ENCODE measurements around the gene FZR1. TPM values are rescaled to one million over a fixed set of nuclear protein-coding genes. Genes with fewer than 3 reads are reported as not detected.

The FZR1 gene
- total and polyA plus RNA-seq, 9 of the 15 experiments (the other 6 are each of a cell fraction or from before 2014, with no cell fraction given) = 0.18 to 48.0 (median 22.2) TPM

GRCh38 chr19:3500429-3501101, 5.5 kb upstream of the FZR1 start, which contains the start of gene DOHH (continued):
- peak; percentile 39; the same call in 1 of the 2 replicates for TF ChIP-seq TARDBP (IDR thresholded peaks at IDR 0.05)
- TF ChIP-seq TOE1 (IDR thresholded peaks at IDR 0.05; ENCODE audit: borderline replicate concordance) = peak; percentile 99
- TF ChIP-seq TOE1 (CRISPR knock-in tag; IDR thresholded peaks at IDR 0.05; ENCODE audit: borderline replicate concordance, low read depth) = no peak
- TF ChIP-seq NKRF (IDR thresholded peaks at IDR 0.05; ENCODE audit: borderline replicate concordance) = peak; percentile 97
- TF ChIP-seq PHTF2 (CRISPR knock-in tag; IDR thresholded peaks at IDR 0.05) = no peak
- TF ChIP-seq SIX5 (IDR thresholded peaks at IDR 0.05; ENCODE audit: borderline replicate concordance in 1 of 2, insufficient read depth in 1 of 2, low read depth in 1 of 2, low read length in 2 of 2) = peak; percentile 58 to 63
- TF ChIP-seq GATAD2A (IDR thresholded peaks at IDR 0.05) = 0 out of 2 replicates have a peak, but pooled peaks have one; percentile 33
- TF ChIP-seq FIP1L1 (IDR thresholded peaks at IDR 0.05; ENCODE audit: low read depth, low read length, poor library complexity, severe bottlenecking) = peak; percentile 69
- TF ChIP-seq MAX (CRISPR knock-in tag; IDR thresholded peaks at IDR 0.05) = peak; percentile 96
- peak; percentile 89 for TF ChIP-seq ESRRA (IDR thresholded peaks at IDR 0.05; ENCODE audit: borderline replicate concordance, low read depth)
- no peak; a peak in 1 of 4 replicates for TF ChIP-seq ETV6 (IDR thresholded peaks at IDR 0.05; ENCODE audit: borderline replicate concordance in 1 of 2, low read depth in 2 of 2, low read length in 1 of 2)
- TF ChIP-seq ETV6 (CRISPR knock-in tag; IDR thresholded peaks at IDR 0.05; ENCODE audit: borderline replicate concordance) = 0 out of 2 replicates have a peak, but pooled peaks have one; percentile 58
- no peak for TF ChIP-seq ZC3H8 (IDR thresholded peaks at IDR 0.05)
- no peak for TF ChIP-seq SMARCC2 (IDR thresholded peaks at IDR 0.05; ENCODE audit: low read depth)
- no peak for TF ChIP-seq ZNF124 (CRISPR knock-in tag; IDR thresholded peaks at IDR 0.05)
- peak; percentile 99 for TF ChIP-seq POLR2G (IDR thresholded peaks at IDR 0.05; ENCODE audit: low read depth, low read length)
- TF ChIP-seq RNF2 (IDR thresholded peaks at IDR 0.05) = peak; percentile 93
- TF ChIP-seq RBFOX2 (IDR thresholded peaks at IDR 0.05; ENCODE audit: low read depth, low read length) = peak; percentile 98
- 0 out of 2 replicates have a peak, but pooled peaks have one; percentile 39 for TF ChIP-seq FOXK1 (CRISPR knock-in tag; IDR thresholded peaks at IDR 0.05; ENCODE audit: borderline replicate concordance)
- peak; percentile 95; the same call in 1 of the 2 replicates for TF ChIP-seq MTA3 (IDR thresholded peaks at IDR 0.05; ENCODE audit: borderline replicate concordance)
- TF ChIP-seq ZNF217 (CRISPR knock-in tag; IDR thresholded peaks at IDR 0.05) = no peak
- 0 out of 2 replicates have a peak, but pooled peaks have one; percentile 5 for TF ChIP-seq SOX6 (IDR thresholded peaks at IDR 0.05)
- 0 out of 2 replicates have a peak, but pooled peaks have one; percentile 65 for TF ChIP-seq POLR2AphosphoS5 (IDR thresholded peaks at IDR 0.05; ENCODE audit: control insufficient read depth, insufficient read depth, low read depth, low read length)
- peak; percentile 96 for TF ChIP-seq TBP (optimal IDR thresholded peaks at IDR 0.05; ENCODE audit: low read depth, low read length)
- TF ChIP-seq BACH1 (tag; IDR thresholded peaks at IDR 0.05) = no peak
- peak; percentile 76 for TF ChIP-seq HCFC1 (IDR thresholded peaks at IDR 0.05; ENCODE audit: low read depth, low read length)
- peak; percentile 47 for TF ChIP-seq MEIS2 (IDR thresholded peaks at IDR 0.05; ENCODE audit: partially characterized antibody)
- no peak for TF ChIP-seq THRAP3 (IDR thresholded peaks at IDR 0.05; ENCODE audit: borderline replicate concordance)
- no peak for TF ChIP-seq ATF1 (CRISPR knock-in tag; IDR thresholded peaks at IDR 0.05)
- TF ChIP-seq ATF1 (tag; IDR thresholded peaks at IDR 0.05) = peak; percentile 72
